Endothelial cell of umbilical vein (primary cell): ENCODE data around the gene ZP3. TPM values are rescaled to one million over a fixed set of nuclear protein-coding genes. Genes with fewer than 3 reads are reported as not detected.
A peak's percentile ranks its signal among the peaks of the same experiment; 100 is the strongest.
"Not testable (repeated sequence)": the region's sequence is repeated elsewhere in the genome, so short reads cannot be mapped to it uniquely, and the experiment has no call there.

Source experiments
- BruUV-seq: library from RNA; stranded (reverse); fragments of 400-500 nt; replicated peaks from 2 replicates; lab custom pipeline; 2021; lab: Mats Ljungman, UMichigan
- CTCF ChIA-PET: fragments of 300-600, 350-600 bp; sonication (Branson Sonifier 250); formaldehyde crosslinking; loops from one replicate; lab custom pipeline; 2021; ENCODE audit warnings: antibody characterized with exemption, inconsistent platforms; lab: Charles Lee
- POLR2A ChIA-PET: fragments of 300-600, 350-600 bp; sonication (Branson Sonifier 250); formaldehyde crosslinking; loops from one replicate; lab custom pipeline; 2021; ENCODE audit warnings: antibody characterized with exemption, inconsistent platforms; lab: Charles Lee
- DNase-seq: peaks from one replicate; pipeline ENCODE4 v3.0.0-alpha.2; 2011; ENCODE audit warnings: low read depth, low spot score
- FAIRE-seq: peaks from 2 replicates; lab custom pipeline; 2011; peaks lifted over from hg19 to GRCh38; lab: Jason Lieb, UNC
- H2AFZ ChIP-seq: 2 replicates; pipeline ENCODE4 v1.6.0; 2012; ENCODE audit warnings: low read depth, low read length, control low read depth, inconsistent platforms
- H3K27ac ChIP-seq: 2 replicates; pipeline ENCODE4 v1.5.1; 2011; ENCODE audit warnings: low read depth, mild to moderate bottlenecking, control low read depth, low read length, moderate library complexity; ENCODE audit not compliant: insufficient read depth
- H3K27me3 ChIP-seq, 2 experiments: 2 replicates each; pipeline versions ENCODE4 v1.6.0 to v1.6.1; 2011; ENCODE audit warnings: low read length in 2 of 2, mixed read lengths in 1 of 2; ENCODE audit not compliant: control insufficient read depth in 2 of 2, insufficient read depth in 2 of 2
- H3K36me3 ChIP-seq, 2 experiments: 2 replicates in 1 of 2; 3 replicates in 1 of 2; pipeline ENCODE4 v1.5.1; 2011; ENCODE audit warnings: low read length in 2 of 2, mild to moderate bottlenecking in 1 of 2, moderate library complexity in 1 of 2; ENCODE audit not compliant: control insufficient read depth in 2 of 2, insufficient read depth in 2 of 2; ENCODE audit errors: extremely low read depth in 1 of 2
- H3K4me1 ChIP-seq: 3 replicates; pipeline ENCODE4 v1.5.1; 2011; ENCODE audit warnings: mild to moderate bottlenecking, low read length; ENCODE audit not compliant: control insufficient read depth, insufficient read depth; ENCODE audit errors: extremely low read depth
- H3K4me2 ChIP-seq: 2 replicates; pipeline ENCODE4 v1.6.1; 2011; ENCODE audit warnings: low read length, control low read depth, mixed read lengths; ENCODE audit not compliant: insufficient read depth
- H3K4me3 ChIP-seq, 3 experiments: fragments of 200-600 bp in 1 of 3; sonication (generic), shearing (Covaris generic) in 1 of 3; replicated peaks in 1 of 3; 2 replicates each; pipeline ENCODE4 v1.5.1; 2011 to 2016; ENCODE audit warnings: control low read depth in 3 of 3, low read length in 3 of 3, mild to moderate bottlenecking in 2 of 3, inconsistent platforms in 1 of 3, low read depth in 1 of 3, moderate library complexity in 1 of 3; ENCODE audit not compliant: insufficient read depth in 1 of 3
- H3K79me2 ChIP-seq: 2 replicates; pipeline ENCODE4 v1.6.0; 2012; ENCODE audit warnings: low read length, inconsistent platforms; ENCODE audit not compliant: control insufficient read depth, insufficient read depth
- H3K9ac ChIP-seq: replicated peaks from 2 replicates; pipeline ENCODE3; 2011; ENCODE audit warnings: low read length, control low read depth; ENCODE audit not compliant: insufficient read depth; ENCODE audit errors: extremely low read depth
- H3K9me1 ChIP-seq: replicated peaks from 3 replicates; pipeline ENCODE4 v1.6.0; 2011; ENCODE audit warnings: mild to moderate bottlenecking, low read length; ENCODE audit not compliant: control insufficient read depth, insufficient read depth; ENCODE audit errors: extremely low read depth
- H3K9me3 ChIP-seq: replicated peaks from 2 replicates; pipeline ENCODE4 v1.5.1; 2012; ENCODE audit warnings: low read length, inconsistent platforms; ENCODE audit not compliant: control insufficient read depth, insufficient read depth
- H4K20me1 ChIP-seq: replicated peaks from 2 replicates; pipeline ENCODE3; 2011; ENCODE audit warnings: mild to moderate bottlenecking, low read length; ENCODE audit not compliant: control insufficient read depth, insufficient read depth; ENCODE audit errors: extremely low read depth
- JUN ChIP-seq: IDR thresholded peaks from 2 replicates; pipeline ENCODE4 v1.6.1; 2011; ENCODE audit warnings: borderline replicate concordance, low read depth; ENCODE audit not compliant: insufficient read length, insufficient read depth
- dilution Hi-C: fragments of 300-500 bp; cut with MboI; formaldehyde crosslinking; loops from one replicate; pipeline ENCODE4 v1.15.0; 2019; ENCODE audit warnings: low sequenced_read_pairs; ENCODE audit not compliant: extremely low pct_ligation_motif_present
- intact Hi-C: fragments of 100-400 bp; cut with micrococcal nuclease; formaldehyde crosslinking; loops from one replicate; pipeline ENCODE4 v1.10.0; 2022
- polyA plus RNA-seq, 4 experiments: library from polyadenylated mRNA; depleted of rRNA in 3 of 4; stranded (reverse) in 3 of 4; unstranded in 1 of 4; fragments of >200 nt; gene quantifications; 2 replicates each; pipeline versions ENCODE4 v1.2.1 to v1.2.3, GENCODE V29; 2011 to 2012; ENCODE audit warnings: missing spikeins in 1 of 4
- total RNA-seq: library from RNA; stranded (reverse); gene quantifications from 2 replicates; pipeline ENCODE4 v1.2.3, GENCODE V29; 2021

The ZP3 gene
- total and polyA plus RNA-seq, 2 donors (not counting 3 experiments of a cell fraction or from before 2014, with no cell fraction given), result 3.0 to 4.0 TPM

- intact Hi-C loops, BruUV-seq, FAIRE-seq, H3K4me3 ChIP-seq, dilution Hi-C loops, H3K27ac ChIP-seq, POLR2A ChIA-PET, H3K4me2 ChIP-seq, H2AFZ ChIP-seq, H3K9me1 ChIP-seq, H3K79me2 ChIP-seq, H3K36me3 ChIP-seq, H3K27me3 ChIP-seq, H4K20me1 ChIP-seq, H3K9ac ChIP-seq, H3K9me3 ChIP-seq, H3K4me1 ChIP-seq, CTCF ChIA-PET, DNase-seq: not testable (repeated sequence)
These were observed 7.0 kb upstream of the ZP3 start for GRCh38 chr7:76417654-76418310.

GRCh38 chr7:76421097-76421496 is 3.7 kb upstream of the ZP3 start:
- DNase-seq (peak; percentile 38), FAIRE-seq (peak; percentile 59)
- H4K20me1 ChIP-seq, H3K36me3 ChIP-seq, H3K9me3 ChIP-seq, H3K9ac ChIP-seq, H3K4me2 ChIP-seq, H2AFZ ChIP-seq, CTCF ChIA-PET, H3K79me2 ChIP-seq, BruUV-seq, H3K27me3 ChIP-seq, intact Hi-C loops, H3K4me1 ChIP-seq, H3K27ac ChIP-seq, H3K4me3 ChIP-seq, dilution Hi-C loops, POLR2A ChIA-PET, H3K9me1 ChIP-seq: not testable (repeated sequence)
- peak; percentile 71 for TF ChIP-seq JUN
